NCI-H128 (cell line): ENCODE results near the gene GZF1.
"Not testable (repeated sequence)": the region's sequence is repeated elsewhere in the genome, so short reads cannot be mapped to it uniquely, and the experiment has no call there.

Source experiments
- DNase-seq: peaks from one replicate; lab custom pipeline; 2025; ENCODE audit not compliant: unreplicated experiment; lab: John Stamatoyannopoulos, UW

Gene GZF1

DNA sequence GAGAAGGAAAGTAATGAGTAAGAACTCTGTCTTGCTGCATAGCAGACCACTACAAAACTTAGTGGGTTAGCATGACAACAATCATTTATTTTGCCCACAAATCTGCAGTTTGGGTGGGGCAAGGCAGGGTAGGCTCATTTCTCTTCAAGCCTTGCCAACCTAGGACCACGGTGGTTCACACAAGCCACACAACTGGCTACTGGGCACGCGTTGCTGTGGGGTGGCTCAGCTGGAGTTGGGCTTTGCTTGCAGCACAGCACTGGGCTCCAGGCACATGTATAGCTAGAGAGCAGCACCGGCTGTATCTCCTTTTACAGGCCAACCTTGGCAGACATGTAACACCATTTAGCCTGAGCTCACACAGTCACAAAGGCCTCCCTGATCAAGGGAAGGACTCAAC lies 16.0 kb upstream of the GZF1 start:
- DNase-seq = no peak

DNA sequence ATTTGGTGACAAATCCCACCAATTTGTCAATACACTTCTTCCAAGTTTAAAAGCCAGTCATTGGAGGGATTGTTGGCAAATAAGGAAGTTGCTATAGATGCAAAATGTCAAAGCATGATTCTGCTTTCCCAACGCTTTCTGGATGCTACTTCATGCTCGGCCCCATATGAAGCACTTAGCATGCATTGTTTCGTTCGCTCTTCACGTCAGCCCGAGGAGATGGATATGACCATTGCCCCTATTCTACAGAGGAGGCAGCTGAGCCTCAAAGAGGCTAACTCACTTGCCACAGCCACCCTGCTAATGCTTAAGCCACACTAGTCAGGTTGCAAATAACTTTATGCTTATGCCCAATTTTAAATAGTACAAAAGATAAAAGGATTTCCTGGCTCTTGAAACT lies 14.2 kb upstream of the GZF1 start:
- DNase-seq = no peak

DNA sequence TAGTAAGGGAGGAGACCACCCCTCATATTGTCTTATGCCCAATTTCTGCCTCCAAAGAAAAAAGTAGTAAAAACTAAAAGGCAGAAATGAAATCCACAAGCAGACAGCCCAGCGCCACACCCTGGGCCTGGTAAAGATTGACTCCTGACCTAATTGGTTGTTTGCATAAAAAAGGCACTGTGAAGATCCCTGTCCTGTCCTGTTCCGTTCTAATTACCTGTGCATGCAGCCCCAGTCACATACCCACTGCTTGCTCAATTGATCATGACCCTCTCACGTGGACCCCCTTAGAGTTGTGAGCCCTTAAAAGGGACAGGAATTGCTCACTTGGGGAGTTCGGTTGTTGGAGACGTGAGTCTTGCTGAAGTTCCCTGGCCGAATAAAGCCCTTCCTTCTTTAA lies 13.5 kb upstream of the GZF1 start:
- DNase-seq = not testable (repeated sequence)

DNA sequence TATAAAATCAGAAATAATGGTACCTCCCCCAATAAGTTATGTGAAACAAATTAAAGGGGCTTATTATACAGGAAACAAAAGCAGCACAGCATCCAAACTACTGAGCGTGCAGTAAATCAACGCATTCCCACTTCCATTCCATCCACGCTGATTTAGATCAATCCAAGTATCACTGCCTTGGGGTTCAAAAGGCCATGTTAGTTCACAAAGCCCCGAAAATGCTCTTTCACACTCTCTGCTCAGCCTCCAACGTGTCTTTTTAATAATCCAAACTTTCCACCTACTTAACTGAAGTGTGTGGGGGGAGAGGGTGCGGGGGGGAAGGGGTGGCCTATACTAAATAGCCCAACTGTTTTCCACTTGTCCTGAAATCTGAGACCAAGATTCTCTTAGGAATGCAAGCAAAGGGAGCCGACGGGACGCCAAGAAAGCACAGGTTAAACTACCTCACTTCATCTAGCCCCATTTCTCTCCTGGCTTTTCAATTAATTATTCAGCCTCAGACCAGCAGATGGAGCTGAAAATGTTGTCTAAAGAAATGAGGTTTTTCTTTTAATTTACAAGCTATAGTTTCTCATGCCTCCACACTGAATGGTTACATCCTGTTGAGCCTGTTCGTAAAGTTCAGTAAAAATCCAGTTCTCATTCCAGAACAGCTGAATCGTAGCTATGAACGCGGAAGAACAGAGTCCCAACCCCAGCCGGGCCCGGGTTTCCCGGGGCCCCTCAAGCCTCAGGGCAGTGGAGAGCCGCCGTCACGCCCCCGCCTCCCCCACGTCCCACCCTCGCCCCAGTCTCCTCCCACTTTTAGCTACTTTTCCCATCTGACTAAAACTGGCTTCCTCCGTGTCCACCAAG lies 12.4 kb upstream of the GZF1 start:
- no peak for DNase-seq

DNA sequence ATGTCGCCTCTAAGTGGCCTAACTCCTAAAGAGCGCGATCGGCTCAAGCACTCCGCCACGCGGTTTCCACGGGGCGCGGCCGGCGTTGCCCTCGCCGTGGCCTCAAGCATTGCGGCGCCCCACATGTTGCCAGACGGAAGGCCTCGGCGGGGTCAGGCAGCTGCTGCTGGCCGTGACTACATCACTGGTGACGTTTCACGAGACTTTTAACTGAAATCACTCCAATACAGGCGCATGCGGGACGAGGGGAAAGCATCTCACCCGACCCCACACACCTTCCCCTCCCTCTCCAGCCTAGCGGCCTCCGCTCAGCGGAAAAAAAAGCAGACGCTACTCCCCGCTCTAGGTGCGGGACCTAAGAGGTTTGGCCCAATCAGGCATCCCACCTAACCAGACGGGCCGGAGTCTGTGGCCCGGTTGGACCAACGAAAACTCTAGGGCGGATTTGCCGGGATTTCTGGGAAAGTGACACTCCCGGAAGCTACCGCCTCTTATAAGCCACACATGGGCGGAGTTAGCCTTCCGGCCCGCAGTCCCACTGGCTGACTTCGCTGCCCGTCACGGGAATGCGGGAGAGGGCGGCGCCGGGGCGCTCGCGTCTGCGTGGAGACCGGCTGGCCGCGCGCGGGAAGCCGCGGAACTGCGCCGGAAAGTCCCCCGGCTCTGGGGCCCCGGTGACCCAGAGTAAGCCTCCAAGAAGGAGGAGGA lies 11.6 kb upstream of the GZF1 start, which contains the start of gene NXT1:
Gene NXT1, plus strand, starts transcription at position 596 of the 708 bp plus-strand sequence. CDS start 3,251 bp downstream, outside the sequence.
- DNase-seq = peak; percentile 94

DNA sequence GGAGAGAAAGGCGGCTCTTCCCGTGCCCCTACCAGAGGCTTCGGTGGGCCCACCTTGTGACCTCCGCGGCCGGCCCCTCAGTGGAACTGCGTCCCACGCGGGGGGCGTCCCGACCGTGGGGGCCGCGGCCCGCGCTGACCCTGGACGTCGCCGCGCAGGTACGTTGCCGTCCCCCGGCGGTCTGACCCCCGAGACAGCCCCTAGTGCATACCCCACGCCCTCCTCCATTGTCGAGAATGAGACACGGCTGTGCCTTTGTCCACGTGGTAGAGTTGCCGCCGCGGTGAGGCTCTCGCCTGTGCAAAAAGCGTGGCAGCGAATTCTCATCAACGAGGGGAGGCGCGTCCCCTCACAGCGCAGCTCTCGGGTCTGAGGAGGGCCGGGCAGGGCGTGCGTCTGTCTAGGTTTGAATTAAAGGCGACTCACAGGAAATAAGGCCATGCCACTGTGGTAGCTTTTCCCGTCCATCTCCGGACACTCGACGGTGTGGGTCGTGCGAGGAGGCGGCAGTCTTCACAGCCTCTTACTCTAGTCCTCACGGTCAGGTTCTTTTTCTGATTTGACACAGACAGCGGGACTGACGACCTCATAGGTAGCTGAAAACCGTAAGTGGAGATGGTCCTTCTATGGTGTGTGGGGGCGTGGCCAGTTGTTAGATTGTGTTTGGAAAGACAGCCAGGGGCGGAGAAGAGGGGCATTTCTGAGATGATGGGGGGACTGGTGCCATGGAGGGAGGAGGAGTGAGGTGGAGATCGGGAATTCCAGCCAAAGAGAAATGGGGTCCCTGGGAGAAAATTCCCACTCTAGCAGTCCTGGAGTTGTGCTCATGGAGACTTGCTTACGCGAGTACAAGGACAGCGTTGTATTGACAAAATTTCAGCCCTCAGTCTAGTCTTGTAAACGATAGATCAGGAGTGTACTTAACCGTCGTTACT lies 10.8 kb upstream of the GZF1 start:
- DNase-seq = peak; percentile 18

DNA sequence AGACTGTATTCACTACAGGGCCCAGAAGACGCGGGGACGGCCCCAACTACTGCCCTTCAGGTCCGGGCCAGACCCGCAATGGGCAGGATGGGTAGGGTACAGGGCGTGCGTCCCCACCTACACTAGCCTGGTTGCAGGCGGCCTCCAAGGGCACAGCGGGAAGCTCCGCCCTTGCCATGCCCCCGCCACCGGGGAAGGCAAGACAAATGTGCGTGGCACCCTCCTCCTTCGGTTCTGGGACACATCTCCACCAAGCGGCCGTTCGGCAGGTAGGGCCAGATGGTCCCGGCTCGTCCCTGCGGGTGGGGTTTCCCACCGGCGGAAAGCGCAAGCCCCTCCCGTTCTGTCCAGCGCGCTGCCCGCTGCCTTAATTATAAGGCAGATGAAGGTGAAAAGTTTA lies 5.8 kb upstream of the GZF1 start:
- DNase-seq = no peak

DNA sequence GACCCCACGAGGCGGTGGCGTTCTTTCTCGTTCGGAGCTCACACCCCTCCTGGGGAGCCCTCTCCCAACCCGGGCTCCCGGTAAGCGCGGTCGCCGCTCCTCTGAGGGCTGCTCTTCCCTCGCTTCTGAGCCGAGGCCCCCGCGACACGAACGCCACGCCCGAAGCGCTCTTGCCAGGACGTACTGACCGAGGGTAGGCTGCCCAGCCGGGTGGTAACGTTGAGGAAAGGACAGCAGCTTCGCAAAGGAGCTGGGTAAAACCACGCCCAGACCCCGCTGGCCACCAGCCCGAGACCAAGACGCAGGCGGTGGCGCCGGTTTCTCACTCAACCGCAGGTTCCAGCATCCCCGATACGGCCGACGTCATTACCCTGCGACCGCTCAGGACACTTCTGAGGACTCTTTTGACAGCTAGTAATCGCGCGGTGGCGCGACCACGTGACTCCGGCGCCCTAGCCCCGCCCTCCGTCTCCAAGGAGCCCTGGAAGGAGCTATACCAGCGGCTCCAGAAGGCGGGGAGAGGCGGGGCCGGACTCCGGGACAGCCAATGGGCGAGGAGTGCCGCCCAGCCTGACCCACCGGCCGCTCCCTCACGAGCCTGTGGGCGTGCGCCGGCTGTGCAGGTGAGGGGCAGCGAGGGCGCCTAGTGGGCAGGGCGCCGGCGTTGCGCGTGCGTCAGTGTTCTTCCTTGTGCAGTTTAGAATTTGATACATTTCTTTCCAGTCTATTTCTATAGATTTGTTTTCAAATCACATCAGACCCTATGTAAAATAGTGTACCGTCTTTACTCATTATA lies 4.0 kb upstream of the GZF1 start:
- DNase-seq = peak; percentile 97

DNA sequence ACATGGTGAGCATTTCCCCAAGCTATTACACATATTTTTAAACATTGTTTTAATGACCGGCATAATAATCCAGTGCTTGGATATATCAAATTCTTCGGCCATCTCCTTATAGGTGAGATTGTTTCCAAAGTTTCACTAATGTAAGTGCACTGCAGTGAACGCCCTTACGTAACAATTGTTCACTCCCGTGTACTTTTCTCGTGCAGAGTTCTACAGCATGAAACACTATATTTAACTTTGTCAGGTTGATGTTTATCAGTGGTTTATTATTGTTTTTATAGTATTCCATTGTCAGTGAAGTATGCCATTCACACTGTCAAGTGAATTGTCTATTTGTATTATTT lies 3.4 kb upstream of the GZF1 start:
- no peak for DNase-seq

DNA sequence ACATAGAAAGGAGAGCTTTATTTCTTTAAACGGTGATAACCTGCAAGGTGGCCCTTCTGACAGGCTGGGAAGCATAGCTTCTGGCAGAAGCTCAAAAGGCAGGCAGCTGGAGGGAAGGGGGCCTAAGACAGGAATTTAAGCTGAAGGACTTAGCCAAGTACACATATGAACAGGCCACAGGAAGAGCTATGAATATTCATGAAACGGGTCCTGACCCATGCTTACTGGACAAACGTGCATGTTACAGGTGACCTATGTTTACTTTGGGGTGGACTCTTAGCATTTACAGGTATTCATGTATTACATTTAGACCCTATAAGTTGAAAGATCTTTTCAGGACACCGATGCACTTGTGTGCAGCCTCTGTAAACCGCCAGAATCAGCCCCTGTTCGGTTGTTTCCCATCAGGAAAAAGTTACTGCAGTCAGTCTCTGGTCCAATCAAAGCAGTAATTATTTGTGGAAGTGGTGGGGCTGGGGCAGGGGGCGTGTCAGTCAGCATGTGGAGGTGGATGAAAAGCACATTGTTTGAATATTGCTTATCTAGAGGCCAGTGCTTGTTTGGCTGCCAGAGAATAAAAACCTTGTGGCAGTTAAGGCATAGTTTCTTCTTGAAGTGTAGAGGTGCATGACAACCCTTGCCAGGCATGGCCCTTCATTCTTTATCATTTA lies 2.9 kb upstream of the GZF1 start:
- DNase-seq = no peak

DNA sequence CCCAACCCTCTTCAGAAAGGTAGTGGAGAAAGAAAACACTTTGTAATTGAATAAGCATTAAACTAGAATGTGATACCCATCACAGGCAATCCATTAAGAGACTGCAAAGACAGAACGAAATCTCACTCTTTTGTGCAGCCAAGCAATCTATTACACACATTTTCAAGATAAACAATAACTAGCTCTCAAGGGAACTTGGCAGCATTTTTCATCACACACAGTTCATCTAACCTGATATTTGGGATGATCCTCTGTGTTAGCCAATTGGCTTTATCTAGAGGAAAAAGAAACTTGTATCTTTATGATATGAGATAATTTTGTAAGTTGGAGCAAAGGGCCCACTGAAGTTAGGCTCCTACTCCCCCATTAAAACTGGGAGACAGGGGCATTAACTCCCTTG lies 1.5 kb upstream of the GZF1 start:
- DNase-seq = no peak

DNA sequence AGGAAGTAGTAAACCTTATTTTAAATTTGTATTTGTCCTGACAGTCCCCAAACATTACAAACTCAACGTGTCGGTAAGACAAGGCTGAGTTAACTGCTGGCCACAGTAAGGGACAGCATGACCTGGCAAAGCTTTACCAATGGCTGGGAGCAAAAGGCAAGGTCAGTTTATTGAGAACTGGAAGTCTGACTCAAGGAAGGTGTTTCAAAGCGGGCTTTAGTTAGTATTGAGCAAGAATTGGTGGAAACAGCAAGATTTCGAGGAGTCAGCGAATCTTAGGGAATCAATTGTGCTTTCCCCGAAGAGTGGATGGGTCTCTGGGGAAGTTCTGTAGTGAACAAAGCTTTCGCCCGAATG lies 885 bp upstream of the GZF1 start:
- DNase-seq = no peak

DNA sequence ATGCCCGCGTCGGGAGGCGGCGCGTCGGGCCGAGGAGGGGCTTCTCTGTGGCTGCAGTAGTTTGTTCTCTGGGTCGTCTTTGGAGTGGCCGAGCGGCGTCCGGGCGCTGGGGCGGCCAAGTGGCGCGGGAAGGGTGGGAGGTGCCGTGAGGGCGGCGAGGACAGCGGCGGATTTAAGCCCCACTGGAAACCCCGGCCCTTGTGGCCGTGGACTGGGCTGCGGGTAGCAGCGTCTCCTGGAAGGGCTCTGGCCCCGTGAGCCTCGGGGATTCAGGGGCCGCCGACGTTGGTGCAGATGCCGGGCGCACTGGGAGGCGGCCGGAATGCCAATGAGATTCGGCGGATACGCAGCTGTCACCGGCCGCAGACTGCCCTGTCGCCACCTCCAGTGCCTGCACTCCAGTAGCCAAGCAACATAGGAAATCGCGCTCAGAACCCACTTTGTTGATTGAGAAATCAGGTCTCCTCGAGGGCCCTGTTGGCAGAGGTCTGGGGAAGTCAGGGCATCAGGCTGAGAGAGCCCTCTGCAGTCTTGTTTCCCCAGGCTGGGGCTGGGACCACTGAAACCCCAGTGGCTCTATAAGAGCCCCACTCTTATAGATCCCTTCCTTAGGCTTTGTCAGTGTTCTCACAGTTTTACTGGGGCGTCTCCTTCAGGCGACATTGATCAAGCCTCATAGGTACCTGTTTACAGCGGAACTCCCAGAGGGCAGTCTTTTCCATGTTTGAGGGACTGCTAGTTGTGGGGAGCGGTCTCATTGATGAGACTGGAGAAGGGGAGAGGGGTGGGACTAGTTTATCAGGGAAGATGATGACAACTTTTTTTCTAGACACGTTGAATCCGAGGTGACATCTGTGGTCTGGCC lies 642 bp downstream of the GZF1 start:
- no peak for DNase-seq

DNA sequence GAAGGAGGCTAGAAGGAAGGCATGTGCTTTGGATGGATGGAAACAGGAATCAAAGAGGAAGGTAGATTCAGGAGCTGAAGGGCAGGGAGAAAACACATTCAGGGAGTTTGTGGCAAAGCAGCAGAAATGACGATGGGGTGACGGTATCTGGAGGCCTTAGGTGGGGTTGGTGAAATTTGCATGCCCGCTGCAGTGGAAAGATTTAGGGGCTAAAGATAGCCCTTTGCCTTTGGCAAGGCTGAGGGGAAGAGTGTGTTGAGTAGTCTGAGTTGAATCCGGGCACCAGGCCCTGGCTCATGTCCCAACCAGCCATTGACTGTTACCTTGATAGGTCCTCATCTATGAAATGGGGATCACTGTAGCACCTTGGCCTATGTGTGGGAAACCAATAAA lies 1.3 kb downstream of the GZF1 start:
- no peak for DNase-seq

DNA sequence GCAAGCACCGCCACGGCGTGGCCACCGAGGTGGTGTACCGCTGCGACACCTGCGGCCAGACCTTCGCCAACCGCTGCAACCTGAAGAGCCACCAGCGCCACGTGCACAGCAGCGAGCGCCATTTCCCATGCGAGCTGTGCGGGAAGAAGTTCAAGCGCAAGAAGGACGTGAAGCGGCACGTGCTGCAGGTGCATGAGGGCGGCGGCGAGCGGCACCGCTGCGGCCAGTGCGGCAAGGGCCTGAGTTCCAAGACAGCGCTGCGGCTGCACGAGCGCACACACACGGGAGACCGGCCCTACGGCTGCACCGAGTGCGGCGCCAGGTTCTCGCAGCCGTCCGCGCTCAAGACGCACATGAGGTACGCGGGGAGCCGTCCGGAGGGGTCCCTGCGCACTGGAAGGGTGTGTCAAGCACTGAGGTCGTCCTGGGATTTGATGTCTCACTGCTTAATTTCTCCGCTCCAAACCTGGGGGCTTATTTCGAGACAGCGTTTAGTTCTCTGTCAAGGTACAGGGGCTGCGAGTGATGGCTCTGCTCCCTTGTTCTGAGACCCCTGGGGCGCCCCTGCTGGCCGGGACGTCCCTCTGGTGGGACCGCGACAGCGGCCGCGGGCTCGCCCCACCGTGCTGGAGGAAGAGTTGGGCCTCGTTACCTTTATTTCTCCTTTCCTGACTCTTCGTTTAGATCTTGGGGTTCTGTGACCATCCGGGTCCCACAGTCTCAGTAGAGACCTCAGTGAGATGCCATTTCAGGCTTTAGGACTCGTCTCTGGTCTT lies 3.6 kb downstream of the GZF1 start:
- no peak for DNase-seq

DNA sequence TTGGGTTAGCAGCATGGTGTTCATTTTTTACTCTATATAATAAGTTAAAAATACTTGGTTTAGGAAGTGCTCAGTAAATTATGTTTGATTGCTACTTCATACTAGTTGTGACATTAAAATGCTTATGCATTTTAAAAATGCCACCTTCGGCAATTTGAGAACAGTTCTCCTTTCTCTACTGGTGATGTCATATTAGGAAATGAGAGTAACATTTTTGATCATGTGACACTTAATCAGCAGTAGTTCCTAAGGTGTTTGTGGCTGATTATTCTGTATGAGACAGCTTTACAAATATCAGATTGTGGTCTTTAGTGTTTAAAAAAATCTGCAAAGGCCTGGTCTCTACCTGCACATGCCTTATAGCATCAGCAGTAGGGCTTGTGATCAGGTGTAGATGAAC lies 4.4 kb downstream of the GZF1 start:
- DNase-seq = no peak

DNA sequence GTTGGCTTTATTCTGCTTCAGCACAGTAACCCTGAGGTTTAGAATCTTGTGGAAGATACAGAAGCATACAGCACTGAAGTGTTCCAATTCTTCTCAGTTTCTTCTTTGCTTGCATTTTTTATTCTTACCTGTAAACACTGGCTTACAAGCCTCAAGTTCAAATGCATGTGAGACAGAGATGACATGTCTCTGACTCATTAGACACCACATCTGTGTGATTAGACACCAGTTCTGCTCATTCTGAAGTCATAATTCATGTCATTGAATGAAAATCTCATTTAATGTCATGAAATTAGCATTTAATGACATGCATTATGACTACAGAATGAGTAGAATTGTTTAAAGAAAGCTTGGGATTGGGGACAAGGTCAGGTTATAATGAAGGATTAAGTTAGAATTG lies 5.8 kb downstream of the GZF1 start:
- no peak for DNase-seq

DNA sequence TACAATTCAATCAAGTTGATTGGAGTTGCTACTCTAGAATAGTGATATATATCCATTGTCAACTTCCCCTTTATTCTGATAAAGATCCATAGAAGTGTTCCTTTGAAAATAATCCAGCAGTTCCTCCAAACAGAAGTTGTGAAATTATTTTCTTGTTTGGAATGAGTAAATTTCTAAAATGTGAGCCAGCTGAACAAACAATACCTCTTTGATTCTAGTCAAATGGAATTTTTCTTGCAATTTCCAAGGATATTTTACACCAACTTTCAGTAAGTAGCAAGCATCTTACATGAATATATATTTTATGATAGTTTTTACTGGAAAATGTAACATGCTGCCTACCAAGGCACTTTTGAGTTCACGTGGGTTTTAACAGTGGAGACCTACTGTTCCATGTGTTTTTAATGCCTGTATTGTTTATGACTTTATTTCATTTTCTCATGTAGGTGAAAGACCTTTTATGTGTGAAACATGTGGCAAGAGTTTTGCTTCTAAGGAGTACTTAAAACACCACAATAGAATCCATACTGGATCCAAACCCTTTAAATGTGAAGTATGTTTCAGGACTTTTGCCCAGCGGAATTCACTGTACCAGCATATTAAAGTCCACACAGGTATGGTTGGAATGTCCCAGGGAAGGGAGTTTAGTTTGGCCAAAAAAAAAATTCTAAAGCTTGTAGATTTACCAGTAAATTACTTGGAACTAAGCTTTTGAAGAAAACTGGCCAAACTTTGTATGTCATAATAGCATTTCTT lies 6.5 kb downstream of the GZF1 start:
- DNase-seq = no peak
